ENCODE data around the gene YPEL1.
"Not testable (repeated sequence)": the region's sequence is repeated elsewhere in the genome, so short reads cannot be mapped to it uniquely, and the experiment has no call there.

The YPEL1 gene

DNA sequence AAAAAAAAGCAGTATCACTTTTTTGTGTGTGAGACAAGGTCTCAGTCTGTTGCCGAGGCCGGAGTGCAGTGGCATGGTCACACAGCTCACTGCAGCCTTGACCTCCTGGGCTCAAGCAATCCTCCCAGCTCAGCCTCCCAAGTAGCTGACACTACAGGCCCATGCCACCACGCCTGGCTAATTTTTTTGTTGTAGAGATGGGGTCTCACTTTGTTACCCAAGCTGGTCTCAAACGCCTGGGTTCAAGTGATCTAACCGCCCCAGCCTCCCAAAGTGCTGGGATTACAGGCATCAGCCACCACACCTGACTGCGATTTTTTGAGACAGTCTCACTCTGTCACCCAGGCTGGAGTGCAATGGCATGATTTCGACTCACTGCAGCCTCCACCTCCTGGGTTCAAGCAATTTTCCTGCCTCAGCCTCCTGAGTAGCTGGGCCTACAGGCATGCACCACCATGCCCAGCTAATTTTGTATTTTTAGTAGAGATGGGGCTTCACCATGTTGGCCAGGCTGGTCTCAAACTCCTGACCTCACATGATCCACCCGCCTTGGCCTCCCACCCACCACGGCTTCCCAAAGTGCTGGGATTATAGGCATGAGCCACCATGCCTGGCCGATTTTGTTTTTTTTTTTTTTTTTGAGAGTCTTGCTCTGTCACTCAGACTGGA lies 15.3 kb downstream of the YPEL1 start:
- not testable (repeated sequence) for H3K4me3 ChIP-seq; H3K9me3 ChIP-seq (replicated peaks in 1 of 11); H3K27ac ChIP-seq; H3K9ac ChIP-seq; H3K27me3 ChIP-seq
- Histone ChIP-seq H3K4me2 (peak overlapping the region in 2 of 11 experiments; percentile 56 to 63; a peak in 1 of 22 replicates), H3K4me1 (peaks cover 16 to 60% (median 43%) of the 10 kb centered on the region in 10 experiments), H4K20me1 (peaks cover 0 to 27% (median 0%) of the 10 kb centered on the region in 11 experiments; a peak in 6 of 22 replicates), H3K36me3 (peaks cover 0 to 35% (median 0%) of the 10 kb centered on the region in 11 experiments; a peak in 9 of 22 replicates)

GRCh38 chr22:21719024-21719423 lies 16.6 kb downstream of the YPEL1 start:
- Histone ChIP-seq H3K9ac (peak overlapping the region in 1 of 11 experiments; percentile 51; a peak in 1 of 22 replicates), H3K4me2 (peak overlapping the region; percentile 31 to 76 (median 56); a peak in 20 of 22 replicates), H3K4me3 (no peak overlapping the region), H3K27me3 (no peaks in the 10 kb centered on the region), H3K27ac (no peak overlapping the region), H3K9me3 (replicated peaks in 1 of 11) (no peaks in the 10 kb centered on the region), H4K20me1 (peaks cover 0 to 35% (median 0%) of the 10 kb centered on the region in 11 experiments; a peak in 7 of 22 replicates), H3K36me3 (peaks cover 0 to 33% (median 6%) of the 10 kb centered on the region in 11 experiments; a peak in 11 of 22 replicates), H3K4me1 (peaks cover 16 to 50% (median 36%) of the 10 kb centered on the region in 10 experiments)
- no peak for TF ChIP-seq Cebpa-rat (IDR thresholded peaks at IDR 0.05)

GRCh38 chr22:21718499-21718898 lies 17.1 kb downstream of the YPEL1 start:
- H3K9me3 ChIP-seq (replicated peaks in 1 of 11) = no peaks in the 10 kb centered on the region
- H4K20me1 ChIP-seq = peaks cover 0 to 36% (median 0%) of the 10 kb centered on the region in 11 experiments; a peak in 7 of 22 replicates
- peak overlapping the region; percentile 31 to 76 (median 56); a peak in 17 of 22 replicates for H3K4me2 ChIP-seq
- H3K4me3 ChIP-seq = no peak overlapping the region
- H3K27ac ChIP-seq = no peak overlapping the region
- H3K27me3 ChIP-seq = no peaks in the 10 kb centered on the region
- peaks cover 16 to 45% (median 36%) of the 10 kb centered on the region in 10 experiments for H3K4me1 ChIP-seq
- peaks cover 0 to 33% (median 9%) of the 10 kb centered on the region in 11 experiments; a peak in 10 of 22 replicates for H3K36me3 ChIP-seq
- H3K9ac ChIP-seq = no peak overlapping the region
- TF ChIP-seq Cebpa-rat (IDR thresholded peaks at IDR 0.05) = no peak

GRCh38 chr22:21716395-21717122 lies 19.0 kb downstream of the YPEL1 start:
- not testable (repeated sequence) for H3K27me3 ChIP-seq; H3K4me3 ChIP-seq; H3K9me3 ChIP-seq (replicated peaks in 1 of 11); H3K27ac ChIP-seq; H3K4me2 ChIP-seq; H3K9ac ChIP-seq
- Histone ChIP-seq H4K20me1 (peaks cover 0 to 36% (median 0%) of the 10 kb centered on the region in 11 experiments; a peak in 7 of 22 replicates), H3K4me1 (peaks cover 16 to 39% (median 25%) of the 10 kb centered on the region in 10 experiments), H3K36me3 (peaks cover 0 to 18% (median 10%) of the 10 kb centered on the region in 11 experiments; a peak in 9 of 22 replicates)

DNA sequence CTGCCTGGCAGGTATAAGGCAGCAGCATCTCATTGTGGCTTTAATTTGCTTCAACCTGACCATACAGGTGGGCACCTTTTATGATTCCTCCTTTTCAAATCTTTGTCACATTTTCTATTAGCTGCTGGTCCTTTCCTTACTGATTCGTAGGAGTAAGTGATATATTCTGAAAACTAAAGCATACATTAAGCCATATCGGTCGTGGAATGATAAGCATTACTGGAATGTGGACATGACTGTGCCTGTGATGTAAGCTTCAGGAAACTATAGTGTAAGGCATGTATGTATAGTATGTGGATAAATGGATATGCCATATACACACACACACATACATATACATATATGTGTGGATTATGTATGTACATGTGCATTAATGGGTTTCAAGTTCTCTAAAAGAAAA lies 20.8 kb downstream of the YPEL1 start:
- Histone ChIP-seq H3K27me3 (no peaks in the 10 kb centered on the region), H3K9ac (no peak overlapping the region), H3K9me3 (replicated peaks in 1 of 11) (no peaks in the 10 kb centered on the region), H3K4me1 (peaks cover 14 to 36% (median 18%) of the 10 kb centered on the region in 10 experiments), H3K36me3 (peaks cover 0 to 28% (median 19%) of the 10 kb centered on the region in 11 experiments; a peak in 15 of 22 replicates), H4K20me1 (peaks cover 0 to 42% (median 0%) of the 10 kb centered on the region in 11 experiments; a peak in 7 of 22 replicates), H3K27ac (no peak overlapping the region), H3K4me3 (no peak overlapping the region), H3K4me2 (no peak overlapping the region)
- no peak for TF ChIP-seq Cebpa-rat (IDR thresholded peaks at IDR 0.05)

DNA sequence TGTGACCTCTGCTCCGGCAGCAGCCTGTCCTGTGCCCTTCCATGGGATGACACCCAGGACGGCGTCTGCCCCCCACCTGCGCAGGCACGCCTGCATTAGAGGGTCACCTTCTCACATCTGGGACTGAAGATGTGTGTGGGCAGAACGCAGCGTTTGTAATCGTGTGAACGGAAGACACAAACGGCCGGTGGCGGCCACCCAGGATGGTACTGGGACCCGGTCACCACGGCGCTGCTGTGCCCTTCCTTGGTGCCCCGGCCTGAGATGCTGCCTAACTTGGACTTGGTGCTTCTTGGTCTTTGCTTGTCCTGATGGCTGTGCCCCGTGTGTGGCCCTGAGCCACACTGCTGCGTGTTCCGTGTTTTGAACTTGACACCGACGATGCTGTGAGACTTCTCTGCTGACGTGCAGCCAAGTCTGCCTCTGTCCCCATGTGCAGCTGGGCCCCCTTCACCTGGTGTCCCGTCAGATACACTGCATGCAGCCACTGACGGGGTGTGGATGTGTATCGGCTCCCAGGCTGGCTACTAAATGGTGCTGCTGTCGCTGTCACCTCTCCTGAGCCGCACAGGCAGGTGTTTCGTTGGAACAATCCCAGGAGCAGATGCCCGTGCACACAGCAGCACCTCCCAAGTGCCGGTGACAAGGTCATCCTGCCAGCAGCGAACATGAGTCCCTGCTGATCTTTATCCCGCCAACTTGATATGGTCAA lies 21.4 kb downstream of the YPEL1 start:
- H3K4me2 ChIP-seq = no peak overlapping the region
- peaks cover 8 to 31% (median 13%) of the 10 kb centered on the region in 10 experiments for H3K4me1 ChIP-seq
- H3K27me3 ChIP-seq = no peaks in the 10 kb centered on the region
- 0 out of 22 replicates have a peak overlapping the region, but pooled peaks of 1 of the 11 experiments have one; percentile 12 for H3K27ac ChIP-seq
- peaks cover 0 to 33% (median 25%) of the 10 kb centered on the region in 11 experiments; a peak in 15 of 22 replicates for H3K36me3 ChIP-seq
- no peak overlapping the region for H3K4me3 ChIP-seq
- H4K20me1 ChIP-seq = peaks cover 0 to 37% (median 0%) of the 10 kb centered on the region in 11 experiments; a peak in 7 of 22 replicates
- no peak for TF ChIP-seq Cebpa-rat (IDR thresholded peaks at IDR 0.05)
- no peak overlapping the region; a peak in 1 of 22 replicates for H3K9ac ChIP-seq
- H3K9me3 ChIP-seq (replicated peaks in 1 of 11) = no peaks in the 10 kb centered on the region

- TF ChIP-seq Cebpa-rat (IDR thresholded peaks at IDR 0.05) = no peak
Observed at GRCh38 chr22:21713428-21714058, 22.1 kb downstream of the YPEL1 start.

GRCh38 chr22:21712751-21713427 lies 22.7 kb downstream of the YPEL1 start:
- Histone ChIP-seq H3K9me3 (replicated peaks in 1 of 11) (no peaks in the 10 kb centered on the region), H4K20me1 (peaks cover 0 to 27% (median 0%) of the 10 kb centered on the region in 11 experiments; a peak in 5 of 22 replicates), H3K27ac (no peak overlapping the region), H3K4me1 (peaks cover 0 to 20% (median 4%) of the 10 kb centered on the region in 10 experiments; a peak in 12 of 20 replicates), H3K36me3 (peaks cover 0 to 46% (median 36%) of the 10 kb centered on the region in 11 experiments; a peak in 15 of 22 replicates), H3K27me3 (no peaks in the 10 kb centered on the region), H3K4me3 (no peak overlapping the region), H3K4me2 (no peak overlapping the region), H3K9ac (no peak overlapping the region)
- no peak for TF ChIP-seq Cebpa-rat (IDR thresholded peaks at IDR 0.05)

More at GRCh38 chr22:21713428-21714058, 22.1 kb downstream of the YPEL1 start:
- H3K9me3 ChIP-seq (replicated peaks in 1 of 11) = no peaks in the 10 kb centered on the region
- peaks cover 0 to 40% (median 30%) of the 10 kb centered on the region in 11 experiments; a peak in 15 of 22 replicates for H3K36me3 ChIP-seq
- no peak overlapping the region for H3K4me2 ChIP-seq
- no peak overlapping the region; a peak in 2 of 22 replicates for H3K9ac ChIP-seq
- H3K27ac ChIP-seq = 0 out of 22 replicates have a peak overlapping the region, but pooled peaks of 1 of the 11 experiments have one; percentile 12
- no peaks in the 10 kb centered on the region for H3K27me3 ChIP-seq
- peaks cover 1 to 24% (median 6%) of the 10 kb centered on the region in 10 experiments for H3K4me1 ChIP-seq
- H3K4me3 ChIP-seq = no peak overlapping the region
- peaks cover 0 to 30% (median 0%) of the 10 kb centered on the region in 11 experiments; a peak in 6 of 22 replicates for H4K20me1 ChIP-seq

Measured in BLaER1 treated with 17β-estradiol and CSF1 and Interleukin-3, amounts not matched to agents 10 nM and 100 nM (cell line).